Measurements from ENCODE around the gene EMP1. TPM values are rescaled to one million over a fixed set of nuclear protein-coding genes. Genes with fewer than 3 reads are reported as not detected.

EMP1 gene
- total RNA-seq, 1 donor from 2014 or later = not detected

DNA sequence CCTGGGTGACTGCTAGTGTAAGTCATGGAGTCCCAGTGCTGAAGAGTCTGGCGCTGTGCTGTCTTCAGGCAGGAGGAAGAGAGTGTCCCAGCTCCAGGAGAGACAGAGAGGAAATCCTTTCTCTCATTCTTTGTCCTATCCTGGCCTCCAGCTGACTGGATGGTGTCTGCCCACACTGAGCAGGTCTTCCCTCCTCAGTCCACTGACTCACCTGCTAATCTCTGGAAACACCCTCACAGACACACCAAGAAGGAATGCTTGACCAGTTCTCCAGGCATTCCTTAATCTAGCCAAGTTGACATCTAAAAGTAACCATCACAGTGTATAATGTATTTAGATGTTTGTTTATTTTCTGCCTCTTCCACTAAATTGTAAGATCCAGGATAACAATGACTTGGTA is 53.9 kb downstream of the EMP1 start:
- Mint-ChIP-seq H3K36me3 (ENCODE audit: unreplicated experiment) (no peaks in the 10 kb centered on the region), H3K4me3 (ENCODE audit: unreplicated experiment) (no peak overlapping the region), H3K4me1 (ENCODE audit: low read depth, unreplicated experiment) (no peaks in the 10 kb centered on the region), H3K27ac (ENCODE audit: unreplicated experiment) (no peak overlapping the region), H3K27me3 (ENCODE audit: unreplicated experiment) (no peaks in the 10 kb centered on the region), H3K9me3 (ENCODE audit: unreplicated experiment) (no peaks in the 10 kb centered on the region)
- TF ChIP-seq, protein P1, sequence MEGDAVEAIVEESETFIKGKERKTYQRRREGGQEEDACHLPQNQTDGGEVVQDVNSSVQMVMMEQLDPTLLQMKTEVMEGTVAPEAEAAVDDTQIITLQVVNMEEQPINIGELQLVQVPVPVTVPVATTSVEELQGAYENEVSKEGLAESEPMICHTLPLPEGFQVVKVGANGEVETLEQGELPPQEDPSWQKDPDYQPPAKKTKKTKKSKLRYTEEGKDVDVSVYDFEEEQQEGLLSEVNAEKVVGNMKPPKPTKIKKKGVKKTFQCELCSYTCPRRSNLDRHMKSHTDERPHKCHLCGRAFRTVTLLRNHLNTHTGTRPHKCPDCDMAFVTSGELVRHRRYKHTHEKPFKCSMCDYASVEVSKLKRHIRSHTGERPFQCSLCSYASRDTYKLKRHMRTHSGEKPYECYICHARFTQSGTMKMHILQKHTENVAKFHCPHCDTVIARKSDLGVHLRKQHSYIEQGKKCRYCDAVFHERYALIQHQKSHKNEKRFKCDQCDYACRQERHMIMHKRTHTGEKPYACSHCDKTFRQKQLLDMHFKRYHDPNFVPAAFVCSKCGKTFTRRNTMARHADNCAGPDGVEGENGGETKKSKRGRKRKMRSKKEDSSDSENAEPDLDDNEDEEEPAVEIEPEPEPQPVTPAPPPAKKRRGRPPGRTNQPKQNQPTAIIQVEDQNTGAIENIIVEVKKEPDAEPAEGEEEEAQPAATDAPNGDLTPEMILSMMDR (IDR thresholded peaks at IDR 0.05; ENCODE audit: partially characterized antibody, unreplicated experiment) = no peak
- no peak for DNase-seq

DNA sequence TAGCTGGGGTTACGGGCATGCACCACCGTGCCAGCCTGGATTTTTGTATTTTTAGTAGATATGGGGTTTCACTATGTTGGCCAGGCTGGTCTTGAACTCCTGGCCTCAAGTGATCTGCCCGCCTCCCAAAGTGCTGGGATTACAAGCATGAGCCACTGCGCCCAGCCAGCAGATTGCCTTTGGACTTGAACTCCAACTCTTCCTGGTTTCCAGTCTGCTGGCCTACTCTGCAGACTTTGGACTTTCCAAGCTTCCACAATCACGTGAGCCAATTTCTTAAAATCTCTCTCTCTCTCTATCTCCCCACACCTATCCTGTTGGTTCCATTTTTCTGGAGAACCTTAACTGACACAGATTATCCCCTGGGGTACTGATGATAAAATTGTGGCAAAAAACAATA is 55.0 kb downstream of the EMP1 start:
- H3K36me3 Mint-ChIP-seq (ENCODE audit: unreplicated experiment) = no peaks in the 10 kb centered on the region

GRCh38 chr12:13252024-13252423 is 55.5 kb downstream of the EMP1 start:
- Mint-ChIP-seq H3K9me3 (ENCODE audit: unreplicated experiment) (no peaks in the 10 kb centered on the region), H3K36me3 (ENCODE audit: unreplicated experiment) (no peaks in the 10 kb centered on the region), H3K4me3 (ENCODE audit: unreplicated experiment) (no peak overlapping the region), H3K27ac (ENCODE audit: unreplicated experiment) (no peak overlapping the region), H3K27me3 (ENCODE audit: unreplicated experiment) (no peaks in the 10 kb centered on the region), H3K4me1 (ENCODE audit: low read depth, unreplicated experiment) (peaks cover 3% of the 10 kb centered on the region)
- DNase-seq = no peak
- TF ChIP-seq, protein P1 (IDR thresholded peaks at IDR 0.05; ENCODE audit: partially characterized antibody, unreplicated experiment) = no peak

More for the DNA sequence above, 55.0 kb downstream of the EMP1 start:
- TF ChIP-seq, protein P1 (IDR thresholded peaks at IDR 0.05; ENCODE audit: partially characterized antibody, unreplicated experiment) = no peak
- DNase-seq = no peak
- Mint-ChIP-seq H3K27ac (ENCODE audit: unreplicated experiment) (no peak overlapping the region), H3K4me3 (ENCODE audit: unreplicated experiment) (no peak overlapping the region), H3K27me3 (ENCODE audit: unreplicated experiment) (no peaks in the 10 kb centered on the region), H3K4me1 (ENCODE audit: low read depth, unreplicated experiment) (peaks cover 3% of the 10 kb centered on the region), H3K9me3 (ENCODE audit: unreplicated experiment) (no peaks in the 10 kb centered on the region)

DNA sequence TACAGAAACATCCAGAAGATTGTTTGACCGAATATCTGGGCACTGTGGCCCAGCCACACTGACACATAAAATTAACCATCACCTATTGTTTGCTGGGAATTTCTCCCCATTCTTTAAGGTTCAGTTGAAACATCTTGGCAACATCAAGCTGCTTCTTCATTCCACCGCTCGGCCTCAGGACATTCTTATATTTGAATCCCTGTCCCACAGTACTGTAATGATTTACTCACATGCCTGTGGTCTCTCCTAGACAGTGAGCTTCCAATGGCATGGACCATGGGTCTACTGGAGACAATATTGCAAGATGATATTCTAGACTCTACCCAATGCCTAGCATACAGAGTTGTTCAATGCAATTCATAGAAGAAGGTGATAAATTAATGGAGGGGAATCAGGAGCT is 56.1 kb downstream of the EMP1 start:
- no peak for DNase-seq
- Mint-ChIP-seq H3K27ac (ENCODE audit: unreplicated experiment) (no peak overlapping the region), H3K4me1 (ENCODE audit: low read depth, unreplicated experiment) (peaks cover 3% of the 10 kb centered on the region), H3K27me3 (ENCODE audit: unreplicated experiment) (no peaks in the 10 kb centered on the region), H3K36me3 (ENCODE audit: unreplicated experiment) (no peaks in the 10 kb centered on the region), H3K9me3 (ENCODE audit: unreplicated experiment) (no peaks in the 10 kb centered on the region), H3K4me3 (ENCODE audit: unreplicated experiment) (no peak overlapping the region)
- TF ChIP-seq, protein P1 (IDR thresholded peaks at IDR 0.05; ENCODE audit: partially characterized antibody, unreplicated experiment) = no peak

GRCh38 chr12:13253966-13254760 is 57.6 kb downstream of the EMP1 start:
- Mint-ChIP-seq H3K9me3 (ENCODE audit: unreplicated experiment) (no peaks in the 10 kb centered on the region), H3K27me3 (ENCODE audit: unreplicated experiment) (no peaks in the 10 kb centered on the region), H3K27ac (ENCODE audit: unreplicated experiment) (no peak overlapping the region), H3K36me3 (ENCODE audit: unreplicated experiment) (no peaks in the 10 kb centered on the region), H3K4me3 (ENCODE audit: unreplicated experiment) (no peak overlapping the region), H3K4me1 (ENCODE audit: low read depth, unreplicated experiment) (peaks cover 8% of the 10 kb centered on the region)
- TF ChIP-seq, protein P1 (IDR thresholded peaks at IDR 0.05; ENCODE audit: partially characterized antibody, unreplicated experiment) = no peak
- DNase-seq = no peak
